ENCODE results near the gene SCO2.

SCO2 gene

DNA sequence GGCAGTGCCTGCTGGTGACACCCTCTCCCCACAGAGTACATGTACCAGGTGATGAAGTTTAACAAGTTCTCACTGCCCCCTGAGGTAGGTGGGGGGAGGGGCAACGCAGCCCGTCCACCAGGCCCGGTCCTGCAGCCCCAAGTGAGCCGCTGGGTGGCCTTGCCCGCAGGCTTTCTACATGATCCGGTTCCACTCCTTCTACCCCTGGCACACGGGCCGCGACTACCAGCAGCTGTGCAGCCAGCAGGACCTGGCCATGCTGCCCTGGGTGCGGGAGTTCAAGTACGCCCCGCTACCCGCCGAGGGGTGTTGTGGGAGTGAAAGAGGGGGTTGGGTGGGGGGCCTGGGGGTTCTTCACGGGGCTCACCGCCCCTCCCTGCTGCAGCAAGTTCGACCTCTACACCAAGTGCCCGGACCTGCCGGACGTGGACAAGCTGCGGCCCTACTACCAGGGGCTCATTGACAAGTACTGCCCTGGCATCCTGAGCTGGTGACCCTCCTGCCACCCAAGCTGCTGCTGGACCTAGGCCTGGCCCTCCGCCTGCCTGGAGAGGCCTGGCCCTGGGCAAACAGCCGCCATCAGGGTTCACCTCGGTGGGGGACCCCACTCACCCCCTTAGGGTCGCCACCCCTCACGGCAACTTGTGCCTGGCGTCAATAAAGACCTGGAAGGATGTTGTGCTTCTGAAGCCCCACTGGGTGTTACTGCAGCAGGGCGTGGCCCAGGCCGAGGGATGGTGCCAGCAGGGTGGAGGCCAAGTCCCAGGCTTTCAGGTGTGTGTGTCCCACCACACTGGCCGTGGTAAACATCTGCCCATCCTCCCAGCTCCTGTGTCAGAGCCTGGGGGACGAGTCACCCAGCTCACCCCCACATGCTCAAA is 35.8 kb downstream of the SCO2 start:
- DNase-seq: no peak

DNA sequence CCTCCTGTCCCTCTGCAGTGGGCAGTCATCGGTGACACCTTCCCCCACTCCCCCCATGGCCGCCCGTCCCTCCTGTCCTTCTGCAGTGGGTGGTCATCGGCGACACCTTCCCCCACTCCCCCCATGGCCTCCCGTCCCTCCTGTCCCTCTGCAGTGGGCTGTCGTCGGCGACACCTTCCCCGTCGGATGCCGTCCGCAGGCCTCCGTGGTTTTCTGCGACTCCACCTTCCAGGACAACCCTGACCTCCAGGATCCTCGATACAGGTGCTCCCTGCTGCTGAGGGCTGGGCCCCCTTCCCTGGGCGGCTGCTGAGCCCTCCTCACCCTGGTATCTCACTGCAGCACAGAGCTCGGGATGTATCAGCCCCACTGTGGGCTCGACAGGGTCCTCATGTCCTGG is 36.5 kb downstream of the SCO2 start:
- DNase-seq: no peak

- no peak for DNase-seq
Measured at GRCh38 chr22:50488006-50488677, 37.3 kb downstream of the SCO2 start.

- DNase-seq: no peak
Measured at GRCh38 chr22:50487290-50488005, 38.0 kb downstream of the SCO2 start.

GRCh38 chr22:50486561-50487289 is 38.7 kb downstream of the SCO2 start, which contains the start of gene MIOX:
Gene MIOX (plus strand): TSS chr22:50486859. CDS start chr22:50486898, 39 bp downstream.
- no peak for DNase-seq

GRCh38 chr22:50485221-50486131 is 39.9 kb downstream of the SCO2 start:
- DNase-seq: no peak

GRCh38 chr22:50483977-50484853 is 41.2 kb downstream of the SCO2 start:
- no peak for DNase-seq

DNA sequence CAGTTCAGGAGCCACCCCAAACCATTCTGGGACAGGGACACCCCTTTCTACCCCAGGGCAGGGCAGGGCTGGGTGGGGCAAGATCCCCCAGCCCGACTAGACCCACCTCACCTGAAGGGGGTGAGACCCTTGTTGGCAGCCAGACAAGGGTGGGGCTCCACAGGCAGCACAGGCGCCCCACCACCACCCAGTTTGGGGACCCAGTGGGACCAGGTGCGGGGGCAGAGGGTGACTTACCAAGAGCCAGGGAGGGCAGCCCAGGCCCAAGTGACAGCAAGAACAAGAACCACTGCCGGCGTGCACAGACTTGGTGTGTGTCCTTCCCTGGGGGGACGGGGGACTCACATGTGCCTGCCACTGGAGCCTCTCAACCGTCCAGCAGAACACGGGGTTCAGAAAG is 41.8 kb downstream of the SCO2 start:
- no peak for DNase-seq

- no peak for DNase-seq
Measured at GRCh38 chr22:50483106-50483505, 42.3 kb downstream of the SCO2 start.

DNA sequence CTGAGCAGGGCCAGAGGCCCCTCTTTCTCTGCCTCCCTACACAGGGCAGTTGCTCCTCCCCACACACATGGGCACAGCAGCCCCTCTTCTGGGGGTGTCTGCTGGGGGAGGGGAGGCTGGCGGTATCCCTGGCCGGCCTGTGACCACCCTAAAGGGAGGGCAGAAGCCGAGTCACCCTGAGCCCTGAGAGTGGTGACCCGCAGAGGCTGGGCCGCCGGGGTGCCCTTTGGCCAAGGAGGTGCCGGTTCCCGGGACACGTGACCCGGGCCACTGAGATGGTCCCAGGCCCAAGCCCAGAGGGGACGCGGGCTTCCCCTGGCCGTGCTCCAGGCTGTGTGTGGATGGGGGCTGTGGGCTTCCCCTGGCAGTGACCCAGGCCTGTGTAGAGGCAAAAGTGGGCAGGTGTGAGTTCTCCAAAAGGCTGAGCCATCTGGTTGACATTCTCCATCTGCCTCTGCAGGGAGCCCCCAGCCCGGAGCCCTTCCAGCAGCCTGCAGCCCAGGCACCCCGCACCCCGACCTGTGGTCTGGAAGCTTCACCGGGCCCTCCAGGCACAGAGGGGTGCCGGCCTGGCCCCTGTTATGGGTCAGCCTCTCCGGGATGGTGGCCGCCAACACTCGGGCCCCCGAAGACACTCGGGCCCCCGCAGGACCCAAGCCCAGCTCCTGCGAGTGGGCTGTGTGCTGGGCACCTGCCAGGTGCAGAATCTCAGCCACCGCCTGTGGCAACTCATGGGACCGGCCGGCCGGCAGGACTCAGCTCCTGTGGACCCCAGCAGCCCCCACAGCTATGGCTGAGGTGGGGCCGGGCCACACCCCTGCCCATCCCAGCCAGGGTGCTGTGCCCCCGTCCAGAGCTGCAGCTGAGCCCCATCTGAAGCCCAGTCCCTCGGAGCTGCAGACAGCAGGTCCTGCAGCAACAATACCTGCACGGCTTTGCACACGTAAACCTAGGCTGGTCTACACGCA is 43.0 kb downstream of the SCO2 start:
- DNase-seq: no peak

GRCh38 chr22:50481440-50482106 is 43.8 kb downstream of the SCO2 start, which contains the start of gene ADM2:
Gene ADM2 (plus strand): TSS chr22:50481543. CDS start chr22:50481848, 305 bp downstream.
- DNase-seq: no peak

- no peak for DNase-seq
Measured at GRCh38 chr22:50481045-50481439, 44.4 kb downstream of the SCO2 start.

- DNase-seq: no peak
Measured at GRCh38 chr22:50479721-50480120, 45.7 kb downstream of the SCO2 start.

- no peak for DNase-seq
Measured at GRCh38 chr22:50477923-50478322, 47.5 kb downstream of the SCO2 start.

DNA sequence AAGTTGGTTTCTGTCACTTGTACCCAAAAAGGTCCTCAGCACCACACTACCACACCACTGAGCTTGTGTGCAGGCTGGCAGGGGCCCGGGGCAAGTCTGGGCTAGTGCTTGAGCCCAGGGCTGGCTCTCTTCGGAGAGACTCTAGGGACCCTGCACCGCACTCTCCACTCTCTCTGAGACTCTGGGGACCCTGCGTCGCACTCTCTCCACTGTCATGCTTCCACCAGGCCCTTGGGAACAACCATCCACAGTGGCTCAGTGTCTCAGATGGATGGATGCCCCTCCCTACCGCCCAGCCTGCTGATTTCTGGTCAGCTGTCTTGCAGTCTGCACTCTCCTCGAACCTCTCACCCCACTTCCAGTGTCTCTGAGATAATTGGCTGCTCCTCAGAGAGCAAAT is 48.5 kb downstream of the SCO2 start:
- DNase-seq: no peak

GRCh38 chr22:50475652-50476002 is 49.8 kb downstream of the SCO2 start:
- no peak for DNase-seq

DNA sequence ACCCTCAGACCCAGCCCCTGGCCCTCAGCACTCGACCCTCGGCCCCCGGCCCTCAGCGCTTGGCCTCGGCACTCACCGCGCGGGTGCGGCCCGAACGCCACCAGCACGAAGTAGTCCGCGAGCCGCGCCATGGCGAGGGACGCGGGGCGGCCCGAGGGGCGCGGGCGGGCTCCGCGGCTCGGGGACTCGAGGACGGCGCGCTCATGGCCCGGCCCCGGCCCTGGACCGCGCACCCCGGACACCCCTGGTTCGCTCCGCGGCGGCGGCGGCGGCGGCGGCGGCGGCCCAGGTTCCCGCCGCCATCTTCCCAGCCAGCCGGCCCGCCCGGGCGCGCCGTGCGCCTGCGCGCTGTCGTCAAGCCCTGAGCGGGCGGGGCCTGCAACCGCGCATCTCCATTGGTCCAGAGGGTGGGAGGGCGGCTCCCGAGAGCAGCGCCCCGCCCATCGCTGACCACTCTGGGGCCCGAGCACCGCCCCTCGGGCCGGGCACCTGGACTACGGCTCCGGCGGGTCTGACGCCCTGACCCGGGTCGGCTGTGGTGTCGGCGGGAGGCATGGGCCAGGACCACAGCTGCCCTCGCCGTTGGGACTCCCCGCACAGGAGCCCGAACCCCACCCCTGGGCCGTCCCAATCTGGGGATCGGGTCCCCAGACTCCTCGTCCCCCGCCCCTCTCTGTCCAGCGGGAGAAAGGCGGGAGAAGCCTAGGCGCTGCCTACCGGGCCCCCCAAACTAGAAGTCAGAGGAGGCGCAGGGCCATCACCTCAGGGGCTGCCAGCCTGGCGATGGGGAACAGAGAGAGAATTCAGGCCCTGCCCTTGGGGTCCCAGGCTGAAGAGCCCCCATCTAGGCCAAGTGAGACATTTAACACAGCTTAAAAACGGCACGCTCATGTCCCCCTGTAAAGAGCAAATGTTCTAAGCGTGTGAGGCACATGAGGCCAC is 50.4 kb downstream of the SCO2 start, which contains the start of gene SBF1:
SBF1 (minus strand) TSS at position 326 of the 942 bp plus-strand sequence; CDS start at position 131, 195 bp downstream.
- DNase-seq: peak; percentile 77
